DOHH2 (cell line): ENCODE measurements around the gene HPS3.

Experiments
- H3F3A ChIP-seq: fragments of 200-600 bp; sonication (generic), shearing (Covaris generic); 2 replicates; pipeline ENCODE4 v1.6.0; 2016; ENCODE audit warnings: antibody characterized with exemption, mild to moderate bottlenecking; ENCODE audit not compliant: control insufficient read depth, insufficient read depth
- H3K27ac ChIP-seq: fragments of 200-600 bp; sonication (generic); 2 replicates; pipeline ENCODE4 v1.5.1; 2014; ENCODE audit warnings: low read depth, mild to moderate bottlenecking, low read length, moderate library complexity
- H3K27me3 ChIP-seq: fragments of 200-600 bp; sonication (generic); 2 replicates; pipeline ENCODE4 v1.6.1; 2014; ENCODE audit warnings: mild to moderate bottlenecking, low read length, mixed read lengths; ENCODE audit not compliant: control insufficient read depth
- H3K36me3 ChIP-seq: fragments of 200-600 bp; sonication (generic); 2 replicates; pipeline ENCODE4 v1.6.1; 2014; ENCODE audit warnings: mild to moderate bottlenecking, low read length, moderate library complexity, mixed read lengths; ENCODE audit not compliant: control insufficient read depth
- H3K4me1 ChIP-seq: fragments of 200-600 bp; sonication (generic); 2 replicates; pipeline ENCODE4 v1.6.1; 2014; ENCODE audit warnings: mild to moderate bottlenecking, low read length, mixed read lengths; ENCODE audit not compliant: control insufficient read depth
- H3K4me2 ChIP-seq: fragments of 200-600 bp; sonication (generic); 2 replicates; pipeline ENCODE4 v1.6.0; 2014; ENCODE audit warnings: mild to moderate bottlenecking, low read length, moderate library complexity
- H3K4me3 ChIP-seq: fragments of 200-600 bp; sonication (generic); 2 replicates; pipeline ENCODE4 v1.5.1; 2014; ENCODE audit warnings: mild to moderate bottlenecking, low read length, mixed read lengths
- H3K79me2 ChIP-seq: fragments of 200-600 bp; sonication (generic); 2 replicates; pipeline ENCODE4 v1.6.1; 2014; ENCODE audit warnings: mild to moderate bottlenecking, low read length, mixed read lengths; ENCODE audit not compliant: control insufficient read depth
- H3K9me2 ChIP-seq: fragments of 200-600 bp; sonication (generic); replicated peaks from 2 replicates; pipeline ENCODE4 v1.6.1; 2014; ENCODE audit warnings: mild to moderate bottlenecking, low read length, mixed read lengths; ENCODE audit not compliant: control insufficient read depth
- H3K9me3 ChIP-seq: fragments of 200-600 bp; sonication (generic); 2 replicates; pipeline ENCODE4 v1.6.1; 2014; ENCODE audit warnings: antibody characterized with exemption, low read length, mixed read lengths; ENCODE audit not compliant: control insufficient read depth, insufficient read depth
- H4K20me1 ChIP-seq: fragments of 200-600 bp; sonication (generic); 2 replicates; pipeline ENCODE4 v1.6.0; 2014; ENCODE audit warnings: low read depth, mild to moderate bottlenecking, antibody characterized with exemption, low read length, moderate library complexity; ENCODE audit not compliant: control insufficient read depth, insufficient read depth
- CTCF ChIP-seq: fragments of 200-600 bp; sonication (generic); IDR thresholded peaks from one replicate; pipeline ENCODE4 v1.5.1; 2014; ENCODE audit warnings: antibody characterized with exemption, mild to moderate bottlenecking, low read depth, low read length; ENCODE audit not compliant: poor library complexity, severe bottlenecking
- EZH2phosphoT487 ChIP-seq: fragments of 200-600 bp; sonication (generic); IDR thresholded peaks from 2 replicates; pipeline ENCODE4 v1.6.1; 2017; ENCODE audit warnings: borderline replicate concordance, mild to moderate bottlenecking, antibody characterized with exemption, low read length, moderate library complexity, mixed read lengths

The HPS3 gene

GRCh38 chr3:149129326-149130205, at the start of gene HPS3:
Gene HPS3, plus strand, starts transcription at chr3:149129638. Its CDS starts 86 bp downstream, at chr3:149129724.
- peaks cover 30% of the 10 kb centered on the region for H3K4me1 ChIP-seq
- H3K27me3 ChIP-seq: no peaks in the 10 kb centered on the region
- H3K36me3 ChIP-seq: peaks cover 10% of the 10 kb centered on the region
- peak within 1 kb of the TSS; percentile 90 for H3K4me2 ChIP-seq
- H3K79me2 ChIP-seq: peaks cover 47% of the 10 kb centered on the region
- H3F3A ChIP-seq: no peaks in the 10 kb centered on the region
- TF ChIP-seq EZH2phosphoT487: no peak
- no peak for TF ChIP-seq CTCF
- peak within 1 kb of the TSS; percentile 36 for H3K27ac ChIP-seq
- peaks cover 5% of the 10 kb centered on the region; the same call in 1 of the 2 replicates for H4K20me1 ChIP-seq
- H3K9me2 ChIP-seq: no peaks in the 10 kb centered on the region
- no peaks in the 10 kb centered on the region for H3K9me3 ChIP-seq
- peak within 1 kb of the TSS; percentile 95 for H3K4me3 ChIP-seq

- Histone ChIP-seq H3K9me3 (no peaks in the 10 kb centered on the region), H3K27me3 (no peaks in the 10 kb centered on the region), H3F3A (0 out of 2 replicates have a peak, but pooled peaks cover 2% of the 10 kb centered on the region), H3K4me1 (peaks cover 6% of the 10 kb centered on the region; the same call in 1 of the 2 replicates), H3K4me2 (no peak overlapping the region), H3K4me3 (no peak overlapping the region), H4K20me1 (no peaks in the 10 kb centered on the region), H3K9me2 (no peaks in the 10 kb centered on the region), H3K36me3 (peaks cover 12% of the 10 kb centered on the region), H3K27ac (no peak overlapping the region), H3K79me2 (peaks cover 43% of the 10 kb centered on the region)
- no peak for TF ChIP-seq CTCF
- TF ChIP-seq EZH2phosphoT487: no peak
Observed at GRCh38 chr3:149080011-149080698, 49.3 kb upstream of the HPS3 start.

DNA sequence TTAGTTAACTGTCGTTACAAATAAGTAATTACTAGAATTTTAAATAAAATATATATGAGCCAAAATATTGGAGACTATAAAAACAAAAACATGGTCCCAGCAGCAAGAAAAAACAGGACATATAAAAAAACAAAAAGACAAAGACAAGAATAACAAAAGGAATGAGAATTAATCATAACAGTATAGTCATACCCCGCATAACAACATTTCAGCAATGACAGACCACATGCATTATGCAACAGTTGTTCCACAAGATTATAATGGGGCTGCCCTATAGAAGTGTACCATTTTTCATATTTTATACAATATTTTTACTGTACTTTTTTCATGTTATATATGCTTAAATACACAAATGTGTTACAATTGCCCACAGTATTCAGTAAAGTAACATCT, 48.7 kb upstream of the HPS3 start:
- peaks cover 9% of the 10 kb centered on the region for H3K36me3 ChIP-seq

More for the DNA sequence above, 48.7 kb upstream of the HPS3 start:
- Histone ChIP-seq H3F3A (0 out of 2 replicates have a peak, but pooled peaks cover 2% of the 10 kb centered on the region), H3K9me3 (no peaks in the 10 kb centered on the region), H3K79me2 (peaks cover 48% of the 10 kb centered on the region), H4K20me1 (no peaks in the 10 kb centered on the region), H3K27ac (no peak overlapping the region), H3K9me2 (no peaks in the 10 kb centered on the region), H3K27me3 (no peaks in the 10 kb centered on the region), H3K4me2 (no peak overlapping the region), H3K4me3 (no peak overlapping the region), H3K4me1 (peaks cover 7% of the 10 kb centered on the region; the same call in 1 of the 2 replicates)
- no peak for TF ChIP-seq EZH2phosphoT487
- no peak for TF ChIP-seq CTCF
